MM.1S (cell line): ENCODE data around the gene FRMD4B.

Source experiments
- EZH2 ChIP-seq: fragments of 300-600 bp; sonication (generic); optimal IDR thresholded peaks from 2 replicates; pipeline ENCODE3; 2017; ENCODE audit warnings: low read depth, mild to moderate bottlenecking, antibody characterized with exemption, low read length, mixed read lengths
- TF ChIP-seq, protein P1 (sequence below): fragments of 300-600 bp; sonication (generic); IDR thresholded peaks from 2 replicates; pipeline ENCODE4 v1.5.1; 2016; ENCODE audit warnings: antibody characterized with exemption, low read length, mixed read lengths

DNA sequence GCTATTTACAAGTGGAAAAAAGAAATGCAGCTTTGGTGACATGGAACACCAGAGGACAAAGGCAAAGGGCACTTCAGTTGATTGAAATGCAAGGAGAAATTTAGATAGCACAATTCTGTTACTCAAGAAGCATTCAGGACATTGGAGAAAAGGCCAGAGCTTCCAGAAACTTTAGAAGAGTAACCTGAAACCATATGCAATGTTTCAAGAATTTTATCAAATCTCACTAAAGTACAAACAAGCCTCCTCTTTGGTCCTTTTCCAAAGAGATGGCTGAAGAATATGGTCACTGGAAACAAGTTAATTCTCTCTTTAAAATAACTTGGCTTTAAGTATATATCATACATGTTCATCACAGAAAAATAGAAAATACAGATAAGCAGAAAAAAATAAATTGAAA, 248.9 kb downstream of the FRMD4B start:
- TF ChIP-seq, protein P1, sequence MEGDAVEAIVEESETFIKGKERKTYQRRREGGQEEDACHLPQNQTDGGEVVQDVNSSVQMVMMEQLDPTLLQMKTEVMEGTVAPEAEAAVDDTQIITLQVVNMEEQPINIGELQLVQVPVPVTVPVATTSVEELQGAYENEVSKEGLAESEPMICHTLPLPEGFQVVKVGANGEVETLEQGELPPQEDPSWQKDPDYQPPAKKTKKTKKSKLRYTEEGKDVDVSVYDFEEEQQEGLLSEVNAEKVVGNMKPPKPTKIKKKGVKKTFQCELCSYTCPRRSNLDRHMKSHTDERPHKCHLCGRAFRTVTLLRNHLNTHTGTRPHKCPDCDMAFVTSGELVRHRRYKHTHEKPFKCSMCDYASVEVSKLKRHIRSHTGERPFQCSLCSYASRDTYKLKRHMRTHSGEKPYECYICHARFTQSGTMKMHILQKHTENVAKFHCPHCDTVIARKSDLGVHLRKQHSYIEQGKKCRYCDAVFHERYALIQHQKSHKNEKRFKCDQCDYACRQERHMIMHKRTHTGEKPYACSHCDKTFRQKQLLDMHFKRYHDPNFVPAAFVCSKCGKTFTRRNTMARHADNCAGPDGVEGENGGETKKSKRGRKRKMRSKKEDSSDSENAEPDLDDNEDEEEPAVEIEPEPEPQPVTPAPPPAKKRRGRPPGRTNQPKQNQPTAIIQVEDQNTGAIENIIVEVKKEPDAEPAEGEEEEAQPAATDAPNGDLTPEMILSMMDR: no peak
- no peak for TF ChIP-seq EZH2
